Nucleus accumbens (tissue), 56 donors: Measurements from ENCODE around the gene PTPRN2.
"Not testable (repeated sequence)": the region's sequence is repeated elsewhere in the genome, so short reads cannot be mapped to it uniquely, and the experiment has no call there.

Experiments used
- DNase-seq, 56 donors: peaks; one replicate each; lab custom pipeline; 2025; lab: John Stamatoyannopoulos, UW

The PTPRN2 gene

DNA sequence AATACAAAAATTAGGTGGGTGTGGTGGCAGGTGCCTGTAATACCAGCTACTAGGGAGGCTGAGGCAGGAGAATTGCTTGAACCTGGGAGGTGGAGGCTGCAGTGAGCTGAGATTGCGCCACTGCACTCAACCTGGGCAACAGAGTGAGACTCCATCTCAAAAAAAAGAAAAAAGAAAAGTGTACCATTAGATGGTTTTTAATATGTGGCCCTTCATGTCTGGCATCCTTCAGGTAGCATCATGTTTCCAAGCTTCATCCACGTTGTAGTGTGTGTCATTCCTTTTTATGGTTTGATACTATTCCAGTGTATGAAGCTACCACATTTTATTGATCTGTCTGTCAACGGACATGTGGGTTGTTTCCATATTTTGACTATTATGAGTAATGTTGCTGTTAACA is 1097.8 kb downstream of the PTPRN2 start:
- not testable (repeated sequence) for DNase-seq
